DMS153 treated with DMSO at 0.1 percent for 48 hours (cell line): ENCODE data around the gene EML1.

ENCODE experiments used
- DNase-seq: peaks from one replicate; lab custom pipeline; 2025; ENCODE audit not compliant: unreplicated experiment; lab: John Stamatoyannopoulos, UW

Gene EML1

GRCh38 chr14:99802301-99803105, 9.3 kb downstream of the EML1 start:
- DNase-seq: no peak

DNA sequence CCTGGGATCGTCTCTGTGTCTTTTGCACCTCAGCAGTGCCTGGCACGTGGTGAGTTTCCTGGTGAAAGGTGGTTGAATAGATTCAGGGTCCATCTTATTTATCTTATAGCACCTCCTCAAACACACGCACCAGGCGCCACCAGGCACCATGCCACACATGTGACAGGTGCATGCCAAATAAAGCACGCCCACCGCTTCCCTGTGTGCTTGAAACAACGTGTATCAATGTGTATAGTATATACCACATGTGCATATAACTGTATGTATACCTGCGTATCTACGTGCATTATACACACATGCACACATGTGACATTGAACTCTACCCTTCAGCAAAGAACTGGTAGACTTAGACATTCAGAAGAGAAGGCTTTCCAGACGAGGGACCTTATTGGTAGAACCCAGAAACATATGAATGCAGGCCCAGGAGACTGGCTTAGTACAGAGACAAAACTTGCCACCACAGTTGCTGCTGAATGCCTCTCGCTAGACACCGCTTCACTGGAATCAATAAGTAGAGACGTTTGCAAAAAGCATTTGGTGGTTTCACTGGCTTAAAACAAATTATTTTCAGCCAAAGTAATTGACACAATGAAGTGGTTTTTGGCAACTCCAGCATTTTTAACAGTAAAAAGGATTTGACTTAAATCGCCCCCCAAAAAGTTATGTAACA, 10.0 kb downstream of the EML1 start:
- DNase-seq: no peak

DNA sequence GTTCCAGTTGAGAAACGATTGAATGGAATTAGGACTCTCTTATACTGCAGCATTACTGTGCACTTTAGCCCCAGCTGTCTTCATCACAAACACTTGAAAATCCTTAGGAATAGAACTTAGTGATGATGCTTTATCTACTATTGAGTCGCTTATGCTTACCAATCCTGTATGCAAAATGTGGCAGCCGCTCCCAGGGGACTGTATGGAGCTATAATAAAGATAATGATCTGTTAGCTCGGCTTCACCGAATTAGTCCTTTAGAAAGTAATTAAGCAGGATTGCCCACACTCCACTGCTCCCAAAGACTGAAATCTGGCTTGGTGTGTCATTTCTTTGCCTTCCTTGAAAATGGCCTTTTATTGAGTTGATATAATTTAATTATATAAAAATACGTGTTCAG, 10.6 kb downstream of the EML1 start:
- no peak for DNase-seq

GRCh38 chr14:99805757-99806439, 12.7 kb downstream of the EML1 start:
- no peak for DNase-seq

DNA sequence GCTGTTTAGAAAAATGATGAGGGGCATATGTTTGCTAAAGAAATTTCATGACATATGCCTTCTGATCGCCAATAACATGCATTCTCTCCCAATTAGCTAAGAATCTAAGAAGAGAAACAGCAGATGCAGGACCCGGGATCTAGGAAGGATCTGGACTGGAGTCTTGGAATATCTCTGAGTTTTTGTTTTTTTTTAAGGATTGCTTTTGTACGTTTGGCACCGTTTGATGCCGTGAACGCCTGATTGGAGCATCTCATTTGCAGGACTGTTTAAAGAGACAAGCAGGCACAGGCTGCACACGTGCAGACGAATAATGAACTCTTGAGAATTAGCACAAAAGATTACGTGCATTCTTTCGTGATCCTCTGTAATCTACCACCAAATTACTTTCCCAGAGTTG, 13.6 kb downstream of the EML1 start:
- no peak for DNase-seq

- DNase-seq: no peak
Measured at GRCh38 chr14:99807413-99808153, 14.4 kb downstream of the EML1 start.

DNA sequence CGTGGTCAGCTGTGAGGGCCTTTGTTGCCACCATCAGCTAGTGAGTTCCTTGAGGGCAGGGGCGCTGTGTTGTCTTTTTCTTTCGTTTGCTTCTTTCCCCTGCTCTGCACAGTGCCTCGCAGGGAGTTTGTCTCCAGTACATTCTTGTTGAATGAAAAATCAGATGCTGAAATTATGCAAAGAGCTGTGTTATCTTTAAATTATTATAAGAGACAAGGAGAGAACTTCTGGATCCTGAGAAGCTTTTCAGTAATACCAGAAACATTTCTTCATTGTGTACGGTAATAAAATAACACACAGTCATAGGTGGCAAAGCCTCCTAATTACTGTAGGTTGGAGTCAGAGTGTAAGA, 14.9 kb downstream of the EML1 start:
- DNase-seq: no peak

DNA sequence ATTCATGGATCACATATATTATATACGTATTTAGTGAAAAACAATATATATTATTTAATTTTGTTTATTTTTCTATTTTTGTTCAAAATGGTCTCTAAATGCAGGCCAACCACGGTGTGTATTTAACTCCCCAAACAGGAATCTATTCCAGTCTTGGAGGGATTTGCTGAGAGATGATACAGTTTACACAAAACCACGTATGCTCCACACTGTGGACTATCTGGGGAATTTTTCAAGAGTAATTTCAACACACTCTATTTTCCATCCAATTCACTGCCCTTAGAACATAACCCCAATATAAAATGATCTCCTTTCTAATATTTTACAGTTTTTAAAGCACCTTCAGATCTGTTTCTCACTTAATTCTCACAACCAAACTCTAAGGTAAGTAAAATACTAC, 15.3 kb downstream of the EML1 start:
- no peak for DNase-seq

DNA sequence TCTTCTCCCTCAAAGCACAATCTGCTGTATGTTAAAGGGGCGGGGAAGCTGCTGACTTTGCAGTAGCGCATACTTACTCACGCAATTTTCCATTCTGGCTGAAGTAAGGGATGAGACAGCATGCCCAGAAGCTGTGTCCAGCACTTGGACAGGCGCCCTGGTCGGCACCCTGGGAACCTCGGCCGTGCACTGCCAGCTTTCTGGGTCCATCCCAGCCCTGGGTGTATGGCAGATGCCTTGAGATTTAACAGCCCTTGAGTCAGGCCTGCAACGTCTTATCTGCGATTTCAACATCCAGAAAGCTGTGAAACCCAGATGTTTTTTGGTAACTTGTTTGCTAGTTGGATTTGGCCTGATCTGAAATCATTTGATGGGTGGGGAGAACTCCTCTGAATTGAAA, 16.1 kb downstream of the EML1 start:
- no peak for DNase-seq

GRCh38 chr14:99809859-99810558, 16.8 kb downstream of the EML1 start:
- no peak for DNase-seq

- DNase-seq: no peak
Measured at GRCh38 chr14:99810559-99810874, 17.3 kb downstream of the EML1 start.

- no peak for DNase-seq
Measured at GRCh38 chr14:99812096-99812750, 19.0 kb downstream of the EML1 start.

GRCh38 chr14:99812892-99813291, 19.7 kb downstream of the EML1 start:
- no peak for DNase-seq

DNA sequence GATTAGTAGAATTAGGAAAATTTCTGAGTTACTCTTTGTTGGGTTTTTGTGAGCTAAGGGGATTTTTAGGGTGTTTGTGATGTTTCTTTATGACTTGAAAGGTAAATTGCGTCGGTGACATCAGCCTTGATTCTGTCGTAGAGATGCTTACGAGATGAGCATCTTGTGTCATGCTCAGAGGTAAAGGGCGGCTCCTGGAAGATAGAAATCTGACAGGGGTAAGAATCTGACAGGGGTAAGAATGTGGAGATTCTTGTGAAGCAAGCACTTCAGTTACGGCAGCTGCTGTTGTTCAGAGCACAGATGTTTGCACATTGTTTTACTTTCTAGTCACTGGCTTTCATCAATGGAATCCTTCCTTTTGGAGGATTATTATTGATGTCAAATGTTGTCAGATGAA, 22.5 kb downstream of the EML1 start:
- DNase-seq: no peak

GRCh38 chr14:99816217-99816616, 23.0 kb downstream of the EML1 start:
- DNase-seq: no peak

GRCh38 chr14:99816642-99817041, 23.4 kb downstream of the EML1 start:
- no peak for DNase-seq

DNA sequence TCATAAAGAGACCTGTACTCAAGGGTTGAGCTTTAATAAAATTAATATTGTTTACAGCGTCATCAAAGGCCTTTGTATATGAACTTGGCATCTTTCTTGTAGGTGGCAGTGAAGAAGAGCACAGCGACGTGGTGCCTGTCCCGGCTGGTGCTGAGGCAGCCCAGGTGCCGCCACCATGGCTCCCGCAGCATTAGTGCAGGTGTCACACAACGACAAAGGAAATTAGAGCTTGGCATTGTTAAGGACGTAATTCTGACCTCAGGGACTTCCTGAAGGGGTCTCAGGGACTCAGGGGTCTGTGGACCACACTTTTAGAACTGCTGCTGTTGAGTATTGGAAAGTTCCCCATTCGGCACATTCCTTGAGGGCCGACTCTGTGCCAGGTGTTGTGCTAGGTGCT, 24.1 kb downstream of the EML1 start:
- no peak for DNase-seq

- DNase-seq: no peak
Measured at GRCh38 chr14:99818503-99819036, 25.4 kb downstream of the EML1 start.

- DNase-seq: no peak
Measured at GRCh38 chr14:99819514-99819913, 26.3 kb downstream of the EML1 start.

DNA sequence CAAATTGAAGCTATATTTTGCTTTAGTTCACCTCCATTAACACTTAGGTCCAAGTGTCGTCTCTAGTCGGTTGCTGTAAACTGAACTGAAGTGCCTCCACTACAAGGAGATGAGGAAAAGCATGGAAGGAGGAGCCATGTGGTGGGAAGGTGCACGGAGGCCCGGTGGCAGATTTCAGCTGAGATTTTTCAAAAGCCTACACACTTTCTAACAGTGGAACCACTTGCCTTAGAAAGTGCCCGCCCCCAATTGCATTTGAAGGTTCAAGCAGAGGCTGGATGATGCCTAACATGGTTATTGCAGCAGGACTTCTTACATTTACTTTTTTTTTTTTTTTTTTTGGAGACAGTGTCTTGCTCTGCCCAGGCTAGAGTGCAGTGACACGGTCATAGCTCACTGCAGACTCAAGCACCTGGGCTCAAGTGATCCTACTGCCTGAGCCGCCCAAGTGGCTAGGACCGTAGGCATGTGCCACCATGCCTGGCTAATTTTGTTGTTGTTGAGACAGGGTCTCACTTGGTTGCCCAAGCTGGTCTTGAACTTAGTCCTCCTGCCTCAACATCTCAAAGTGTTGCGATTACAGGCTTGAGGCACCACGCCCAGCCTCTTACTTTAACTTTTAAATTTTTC, 27.6 kb downstream of the EML1 start:
- DNase-seq: no peak
